UCSD-AML1 (cell line): ENCODE measurements around the gene SCN5A.

Experiments used
- DNase-seq: peaks from one replicate; lab custom pipeline; 2025; ENCODE audit not compliant: unreplicated experiment; lab: John Stamatoyannopoulos, UW

The SCN5A gene

GRCh38 chr3:38627956-38628355, 21.5 kb downstream of the SCN5A start:
- peak; percentile 39 for DNase-seq

- DNase-seq, result no peak
Measured at GRCh38 chr3:38626171-38626570, 23.3 kb downstream of the SCN5A start.

GRCh38 chr3:38623539-38623938, 25.9 kb downstream of the SCN5A start:
- no peak for DNase-seq

- DNase-seq, result no peak
Measured at GRCh38 chr3:38622336-38622735, 27.2 kb downstream of the SCN5A start.

GRCh38 chr3:38620236-38620635, 29.3 kb downstream of the SCN5A start:
- DNase-seq, result no peak

- no peak for DNase-seq
Measured at GRCh38 chr3:38618343-38618742, 31.1 kb downstream of the SCN5A start.

- DNase-seq, result no peak
Measured at GRCh38 chr3:38617586-38617985, 31.9 kb downstream of the SCN5A start.

- DNase-seq, result no peak
Measured at GRCh38 chr3:38617137-38617536, 32.4 kb downstream of the SCN5A start.

- DNase-seq, result no peak
Measured at GRCh38 chr3:38616658-38617057, 32.8 kb downstream of the SCN5A start.

- no peak for DNase-seq
Measured at GRCh38 chr3:38616111-38616510, 33.4 kb downstream of the SCN5A start.

GRCh38 chr3:38614651-38615352, 34.7 kb downstream of the SCN5A start:
- DNase-seq, result no peak

- no peak for DNase-seq
Measured at GRCh38 chr3:38614091-38614490, 35.4 kb downstream of the SCN5A start.

- DNase-seq, result no peak
Measured at GRCh38 chr3:38613426-38613825, 36.1 kb downstream of the SCN5A start.

- DNase-seq, result no peak
Measured at GRCh38 chr3:38611866-38612265, 37.6 kb downstream of the SCN5A start.

- DNase-seq, result no peak
Measured at GRCh38 chr3:38610934-38611333, 38.6 kb downstream of the SCN5A start.

- DNase-seq, result no peak
Measured at GRCh38 chr3:38610436-38610835, 39.1 kb downstream of the SCN5A start.

GRCh38 chr3:38609386-38610111, 39.9 kb downstream of the SCN5A start:
- no peak for DNase-seq

GRCh38 chr3:38608961-38609360, 40.5 kb downstream of the SCN5A start:
- no peak for DNase-seq

GRCh38 chr3:38608086-38608775, 41.3 kb downstream of the SCN5A start:
- DNase-seq, result no peak

- no peak for DNase-seq
Measured at GRCh38 chr3:38606561-38606960, 42.9 kb downstream of the SCN5A start.

GRCh38 chr3:38605981-38606380, 43.5 kb downstream of the SCN5A start:
- DNase-seq, result no peak

GRCh38 chr3:38604246-38604645, 45.2 kb downstream of the SCN5A start:
- DNase-seq, result no peak
